ENCODE data around the gene TRIM26.
"Not testable (repeated sequence)": the region's sequence is repeated elsewhere in the genome, so short reads cannot be mapped to it uniquely, and the experiment has no call there.

Gene TRIM26

GRCh38 chr6:30152910-30153610 lies 60.1 kb downstream of the TRIM26 start:
- DNase-seq, result no peak

GRCh38 chr6:30152016-30152673 lies 61.1 kb downstream of the TRIM26 start:
- DNase-seq, result peak in 2 of 3 experiments; percentile 2 to 8

- no peak for DNase-seq
These were observed 61.6 kb downstream of the TRIM26 start for GRCh38 chr6:30151580-30151979.

GRCh38 chr6:30150671-30151395 lies 62.4 kb downstream of the TRIM26 start:
- no peak for DNase-seq

- no peak for DNase-seq
These were observed 63.2 kb downstream of the TRIM26 start for GRCh38 chr6:30149858-30150550.

GRCh38 chr6:30149234-30149633 lies 64.0 kb downstream of the TRIM26 start:
- no peak for DNase-seq

GRCh38 chr6:30147096-30147495 lies 66.1 kb downstream of the TRIM26 start:
- no peak for DNase-seq

- peak in 1 of 3 experiments; percentile 3 for DNase-seq
These were observed 67.4 kb downstream of the TRIM26 start for GRCh38 chr6:30145818-30146217.

- no peak for DNase-seq
These were observed 68.4 kb downstream of the TRIM26 start for GRCh38 chr6:30144811-30145210.

GRCh38 chr6:30143780-30144179 lies 69.4 kb downstream of the TRIM26 start:
- DNase-seq, result no peak

- DNase-seq, result no peak
These were observed 70.5 kb downstream of the TRIM26 start for GRCh38 chr6:30142665-30143064.

- DNase-seq, result not testable (repeated sequence)
These were observed 73.0 kb downstream of the TRIM26 start for GRCh38 chr6:30140240-30140639.

GRCh38 chr6:30136570-30137286 lies 76.5 kb downstream of the TRIM26 start:
- DNase-seq, result no peak

GRCh38 chr6:30135757-30136156 lies 77.4 kb downstream of the TRIM26 start, which contains the start of gene TRIM40:
TRIM40 (plus strand) TSS chr6:30136140; CDS start chr6:30137037, 897 bp downstream.
- no peak for DNase-seq

- no peak for DNase-seq
These were observed 78.1 kb downstream of the TRIM26 start for GRCh38 chr6:30135147-30135546.

All from NCI-H1417 (cell line).